Suprapubic skin (tissue), 4 donors: ENCODE data around the gene USP40.

Source experiments
- POLR2A ChIP-seq, 2 donors: fragments of 450-650 bp; IDR thresholded peaks; one replicate each; pipeline ENCODE4 v1.6.1; 2017; ENCODE audit warnings: antibody characterized with exemption in 2 of 2, mild to moderate bottlenecking in 2 of 2, moderate library complexity in 2 of 2
- POLR2AphosphoS5 ChIP-seq, 3 donors: sonication (generic); formaldehyde crosslinking; IDR thresholded peaks; one replicate each; pipeline ENCODE4 v1.6.1; 2017; ENCODE audit warnings: antibody characterized with exemption in 3 of 3
- TF ChIP-seq, protein P1 (sequence below), 2 donors: fragments of 200-600 bp in 1 of 2; fragments of 450-650 bp in 1 of 2; sonication (generic) in 1 of 2; IDR thresholded peaks; one replicate each; pipeline ENCODE4 v1.5.1; 2016 to 2019; ENCODE audit warnings: antibody characterized with exemption in 2 of 2, mild to moderate bottlenecking in 1 of 2, moderate library complexity in 1 of 2

DNA sequence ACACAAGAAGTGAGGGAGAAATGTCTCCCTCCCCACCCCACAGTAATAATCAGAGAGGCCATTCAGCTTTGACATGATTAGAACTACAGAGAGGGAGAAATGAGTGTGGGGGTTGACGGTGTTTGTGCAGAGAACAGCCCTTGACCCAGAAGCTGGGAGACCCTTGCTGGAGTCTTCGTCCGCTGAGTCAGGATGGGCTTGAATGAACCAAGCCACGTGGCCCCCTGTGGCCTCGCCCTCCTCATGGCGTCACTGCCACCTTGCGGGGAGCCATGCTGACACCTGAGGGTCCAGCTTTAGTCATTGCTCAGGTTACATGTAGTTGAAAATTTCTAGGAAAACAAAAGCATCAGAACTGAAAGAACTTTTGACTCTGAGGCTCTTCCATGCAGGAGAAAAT is 111.1 kb downstream of the USP40 start:
- no peak for TF ChIP-seq POLR2A (IDR thresholded peaks at IDR 0.05)
- TF ChIP-seq, protein P1, sequence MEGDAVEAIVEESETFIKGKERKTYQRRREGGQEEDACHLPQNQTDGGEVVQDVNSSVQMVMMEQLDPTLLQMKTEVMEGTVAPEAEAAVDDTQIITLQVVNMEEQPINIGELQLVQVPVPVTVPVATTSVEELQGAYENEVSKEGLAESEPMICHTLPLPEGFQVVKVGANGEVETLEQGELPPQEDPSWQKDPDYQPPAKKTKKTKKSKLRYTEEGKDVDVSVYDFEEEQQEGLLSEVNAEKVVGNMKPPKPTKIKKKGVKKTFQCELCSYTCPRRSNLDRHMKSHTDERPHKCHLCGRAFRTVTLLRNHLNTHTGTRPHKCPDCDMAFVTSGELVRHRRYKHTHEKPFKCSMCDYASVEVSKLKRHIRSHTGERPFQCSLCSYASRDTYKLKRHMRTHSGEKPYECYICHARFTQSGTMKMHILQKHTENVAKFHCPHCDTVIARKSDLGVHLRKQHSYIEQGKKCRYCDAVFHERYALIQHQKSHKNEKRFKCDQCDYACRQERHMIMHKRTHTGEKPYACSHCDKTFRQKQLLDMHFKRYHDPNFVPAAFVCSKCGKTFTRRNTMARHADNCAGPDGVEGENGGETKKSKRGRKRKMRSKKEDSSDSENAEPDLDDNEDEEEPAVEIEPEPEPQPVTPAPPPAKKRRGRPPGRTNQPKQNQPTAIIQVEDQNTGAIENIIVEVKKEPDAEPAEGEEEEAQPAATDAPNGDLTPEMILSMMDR (IDR thresholded peaks at IDR 0.05): no peak
- no peak for TF ChIP-seq POLR2AphosphoS5 (IDR thresholded peaks at IDR 0.05)
